Thyroid gland (tissue), 4 donors: ENCODE results near the gene ARFGEF2. TPM values are rescaled to one million over a fixed set of nuclear protein-coding genes. Genes with fewer than 3 reads are reported as not detected.

Source experiments
- DNase-seq, 2 donors: peaks; one replicate each; pipeline ENCODE4 v3.0.0-alpha.2; 2019
- H3K27ac ChIP-seq, 3 donors: fragments of 200-600 bp; sonication (generic); 1 replicate in 2 of 3; 2 replicates in 1 of 3; pipeline ENCODE4 v1.5.1; 2016 to 2019; ENCODE audit warnings: mild to moderate bottlenecking in 1 of 3, moderate library complexity in 1 of 3
- H3K27me3 ChIP-seq: fragments of 200-600 bp; sonication (generic); one replicate; pipeline ENCODE4 v1.5.1; 2019
- H3K36me3 ChIP-seq, 2 donors: fragments of 200-600 bp; sonication (generic); one replicate each; pipeline ENCODE4 v1.5.1; 2016 to 2019
- H3K4me1 ChIP-seq, 2 donors: fragments of 200-600 bp; sonication (generic); one replicate each; pipeline ENCODE4 v1.5.1; 2017 to 2019
- H3K4me3 ChIP-seq, 3 donors: fragments of 200-600 bp; sonication (generic); replicated peaks in 1 of 3; 1 replicate in 2 of 3; 2 replicates in 1 of 3; pipeline ENCODE4 v1.5.1; 2016; ENCODE audit warnings: mild to moderate bottlenecking in 1 of 3
- H3K9me3 ChIP-seq: fragments of 200-600 bp; sonication (generic); one replicate; pipeline ENCODE4 v1.5.1; 2017
- POLR2A ChIP-seq, 2 donors: fragments of 450-650 bp; IDR thresholded peaks; one replicate each; pipeline ENCODE4 v1.6.1; 2017; ENCODE audit warnings: antibody characterized with exemption in 2 of 2, mild to moderate bottlenecking in 2 of 2, moderate library complexity in 1 of 2
- whole genome bisulfite sequencing, 2 donors: methylation state at CpG; one replicate each; pipeline ENCODE4 v1.1.5; 2017; 5-methylcytosine and 5-hydroxymethylcytosine counted together
- intact Hi-C: fragments of 100-400 bp; cut with DNase I; formaldehyde crosslinking; loops from one replicate; pipeline ENCODE4 v1.15.1; 2023
- total RNA-seq, 4 donors: library from RNA; depleted of rRNA; stranded (reverse); fragments of >200 nt; gene quantifications; one replicate each; pipeline ENCODE4 v1.2.3, GENCODE V29; 2016
- TF ChIP-seq, protein P1 (sequence below), 6 experiments: fragments of 200-600 bp in 3 of 6; fragments of 450-650 bp in 3 of 6; sonication (generic) in 3 of 6; IDR thresholded peaks; one replicate each; pipeline ENCODE4 v1.5.1; 2016 to 2019; ENCODE audit warnings: antibody characterized with exemption in 6 of 6, mild to moderate bottlenecking in 2 of 6, inconsistent platforms in 1 of 6, moderate library complexity in 1 of 6

The ARFGEF2 gene
- total RNA-seq, 4 donors from 2014 or later, result 92.3 to 131 (median 101) TPM

DNA sequence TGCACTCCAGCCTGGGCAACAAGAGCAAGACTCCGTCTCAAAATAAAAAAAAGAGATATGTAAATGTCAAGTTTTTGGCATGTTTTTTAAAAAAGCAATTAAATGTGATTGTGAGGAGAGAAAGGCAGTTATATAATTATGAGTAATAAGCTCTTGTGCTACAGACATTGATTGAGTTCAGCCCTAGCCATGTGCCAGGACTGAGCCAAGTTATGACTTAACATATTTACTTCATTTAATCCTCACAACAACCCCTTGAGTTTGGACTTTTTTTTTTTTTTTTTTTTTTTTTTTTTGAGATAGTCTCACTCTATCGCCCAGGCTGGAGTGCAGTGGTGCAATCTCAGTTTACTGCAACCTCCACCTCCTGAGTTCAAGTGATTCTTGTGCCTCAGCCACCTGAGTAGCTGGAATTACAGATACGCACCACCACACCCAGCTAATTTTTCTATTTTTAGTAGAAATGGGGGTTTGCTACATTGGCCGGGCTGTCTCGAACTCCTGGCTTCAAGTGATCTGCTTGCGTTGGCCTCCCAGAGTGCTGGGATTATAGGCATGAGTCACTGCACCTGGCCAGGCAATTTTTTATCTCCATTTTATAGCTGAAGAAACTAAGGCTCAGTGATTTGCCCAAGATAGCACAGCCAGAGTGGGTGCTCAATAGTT lies 109.6 kb downstream of the ARFGEF2 start:
- Histone ChIP-seq H3K27ac (peak overlapping the region; percentile 70 to 91 (median 72)), H3K4me3 (no peak overlapping the region), H3K36me3 (peaks cover 47 to 48% of the 10 kb centered on the region in 2 donors), H3K27me3 (no peaks in the 10 kb centered on the region), H3K4me1 (peaks cover 4 to 12% of the 10 kb centered on the region in 2 donors), H3K9me3 (no peaks in the 10 kb centered on the region)
- DNase-seq, result peak; percentile 66 to 70
- TF ChIP-seq POLR2A (IDR thresholded peaks at IDR 0.05), result no peak
- TF ChIP-seq, protein P1, sequence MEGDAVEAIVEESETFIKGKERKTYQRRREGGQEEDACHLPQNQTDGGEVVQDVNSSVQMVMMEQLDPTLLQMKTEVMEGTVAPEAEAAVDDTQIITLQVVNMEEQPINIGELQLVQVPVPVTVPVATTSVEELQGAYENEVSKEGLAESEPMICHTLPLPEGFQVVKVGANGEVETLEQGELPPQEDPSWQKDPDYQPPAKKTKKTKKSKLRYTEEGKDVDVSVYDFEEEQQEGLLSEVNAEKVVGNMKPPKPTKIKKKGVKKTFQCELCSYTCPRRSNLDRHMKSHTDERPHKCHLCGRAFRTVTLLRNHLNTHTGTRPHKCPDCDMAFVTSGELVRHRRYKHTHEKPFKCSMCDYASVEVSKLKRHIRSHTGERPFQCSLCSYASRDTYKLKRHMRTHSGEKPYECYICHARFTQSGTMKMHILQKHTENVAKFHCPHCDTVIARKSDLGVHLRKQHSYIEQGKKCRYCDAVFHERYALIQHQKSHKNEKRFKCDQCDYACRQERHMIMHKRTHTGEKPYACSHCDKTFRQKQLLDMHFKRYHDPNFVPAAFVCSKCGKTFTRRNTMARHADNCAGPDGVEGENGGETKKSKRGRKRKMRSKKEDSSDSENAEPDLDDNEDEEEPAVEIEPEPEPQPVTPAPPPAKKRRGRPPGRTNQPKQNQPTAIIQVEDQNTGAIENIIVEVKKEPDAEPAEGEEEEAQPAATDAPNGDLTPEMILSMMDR (IDR thresholded peaks at IDR 0.05), result no peak
- intact Hi-C loops, result no loop called here
- WGBS, 2 donors, result 47 to 73% methylated on average over 6 of the region's 6 CpGs

- no peak for DNase-seq
- Histone ChIP-seq H3K4me3 (no peak overlapping the region), H3K9me3 (no peaks in the 10 kb centered on the region), H3K27ac (peak overlapping the region in 2 of 3 donors; percentile 70 to 72), H3K27me3 (no peaks in the 10 kb centered on the region), H3K36me3 (peaks cover 35 to 38% of the 10 kb centered on the region in 2 donors), H3K4me1 (peaks cover 4 to 12% of the 10 kb centered on the region in 2 donors)
- WGBS, 2 donors, result 98 to 99% methylated on average over 8 of the region's 8 CpGs
- TF ChIP-seq POLR2A (IDR thresholded peaks at IDR 0.05), result no peak
- TF ChIP-seq, protein P1 (IDR thresholded peaks at IDR 0.05), result no peak
- intact Hi-C loops, result no loop called here
Measured at GRCh38 chr20:49032455-49032854, 110.9 kb downstream of the ARFGEF2 start.

DNA sequence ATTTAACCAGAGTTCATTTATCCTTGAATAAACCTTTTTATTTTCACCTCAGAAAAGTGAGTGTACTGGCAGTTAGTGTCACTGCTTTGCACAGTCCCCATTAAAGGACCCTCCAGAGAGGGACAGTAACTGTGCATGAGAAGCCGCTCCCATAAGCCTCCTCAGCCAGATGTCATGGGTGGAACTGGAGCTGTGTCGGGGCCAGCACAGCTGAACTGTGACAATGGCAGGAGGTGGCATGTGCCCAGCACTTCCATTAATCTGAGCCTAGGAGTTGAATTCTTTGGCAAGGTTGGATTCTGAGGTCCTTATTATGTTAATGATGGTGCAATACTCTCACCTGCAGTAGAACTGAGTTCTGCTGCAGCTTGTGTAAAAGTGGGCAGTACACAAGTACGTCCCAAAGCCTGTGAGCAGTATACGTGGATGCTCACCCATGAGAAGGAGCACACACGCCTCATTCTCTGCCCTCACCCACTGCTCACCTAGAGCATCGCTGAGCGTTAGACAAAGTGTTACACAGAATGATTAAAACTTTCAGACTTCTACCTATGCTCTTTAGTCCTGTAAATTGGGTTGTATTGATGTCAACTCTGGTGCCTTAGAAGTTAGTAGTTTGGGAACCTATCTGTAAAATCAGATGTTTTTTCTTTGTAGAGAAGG lies 112.7 kb downstream of the ARFGEF2 start:
- 88 to 95% methylated on average over 7 of the region's 7 CpGs for WGBS, 2 donors
- intact Hi-C loops, result no loop called here
- DNase-seq, result peak in 1 of 2 donors; percentile 32
- peaks cover 4 to 12% of the 10 kb centered on the region in 2 donors for H3K4me1 ChIP-seq
- TF ChIP-seq, protein P1 (IDR thresholded peaks at IDR 0.05), result no peak
- no peak for TF ChIP-seq POLR2A (IDR thresholded peaks at IDR 0.05)
- H3K4me3 ChIP-seq, result no peak overlapping the region
- no peaks in the 10 kb centered on the region for H3K27me3 ChIP-seq
- H3K27ac ChIP-seq, result no peak overlapping the region
- H3K9me3 ChIP-seq, result no peaks in the 10 kb centered on the region
- H3K36me3 ChIP-seq, result peaks cover 20 to 22% of the 10 kb centered on the region in 2 donors

DNA sequence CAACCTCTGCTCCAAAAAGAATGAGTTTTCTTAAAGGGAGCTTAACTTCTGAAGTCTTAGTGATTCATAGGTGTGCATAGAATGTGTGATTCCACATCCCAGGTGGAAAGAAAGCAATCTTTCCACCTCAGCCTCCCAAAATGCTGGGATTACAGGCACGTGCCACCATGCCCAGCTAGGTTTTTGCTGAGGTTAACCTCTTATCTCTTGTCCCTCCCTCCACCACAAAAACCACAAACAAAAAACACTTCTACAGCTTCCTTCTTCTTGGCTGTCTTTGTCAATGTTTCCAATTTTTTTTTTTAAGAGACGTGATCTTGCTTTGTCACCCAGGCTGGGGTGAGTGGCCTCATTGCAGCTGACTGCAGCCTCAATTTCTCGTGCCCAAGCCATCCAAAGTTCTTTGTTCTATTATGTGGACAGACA lies 116.5 kb downstream of the ARFGEF2 start:
- WGBS, 2 donors, result 82 to 94% methylated on average over 3 of the region's 3 CpGs

More for the DNA sequence above, 116.5 kb downstream of the ARFGEF2 start:
- no peak for DNase-seq
- no peaks in the 10 kb centered on the region for H3K27me3 ChIP-seq
- no peak for TF ChIP-seq POLR2A (IDR thresholded peaks at IDR 0.05)
- TF ChIP-seq, protein P1 (IDR thresholded peaks at IDR 0.05), result no peak
- intact Hi-C loops, result no loop called here
- H3K9me3 ChIP-seq, result no peaks in the 10 kb centered on the region
- H3K36me3 ChIP-seq, result peaks cover 7 to 17% of the 10 kb centered on the region in 2 donors
- no peak overlapping the region for H3K27ac ChIP-seq
- H3K4me3 ChIP-seq, result no peak overlapping the region
- H3K4me1 ChIP-seq, result peaks cover 0 to 6% of the 10 kb centered on the region in 2 donors
